Measurements from ENCODE around the gene CCR8.

CCR8 gene, protein sequence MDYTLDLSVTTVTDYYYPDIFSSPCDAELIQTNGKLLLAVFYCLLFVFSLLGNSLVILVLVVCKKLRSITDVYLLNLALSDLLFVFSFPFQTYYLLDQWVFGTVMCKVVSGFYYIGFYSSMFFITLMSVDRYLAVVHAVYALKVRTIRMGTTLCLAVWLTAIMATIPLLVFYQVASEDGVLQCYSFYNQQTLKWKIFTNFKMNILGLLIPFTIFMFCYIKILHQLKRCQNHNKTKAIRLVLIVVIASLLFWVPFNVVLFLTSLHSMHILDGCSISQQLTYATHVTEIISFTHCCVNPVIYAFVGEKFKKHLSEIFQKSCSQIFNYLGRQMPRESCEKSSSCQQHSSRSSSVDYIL

DNA sequence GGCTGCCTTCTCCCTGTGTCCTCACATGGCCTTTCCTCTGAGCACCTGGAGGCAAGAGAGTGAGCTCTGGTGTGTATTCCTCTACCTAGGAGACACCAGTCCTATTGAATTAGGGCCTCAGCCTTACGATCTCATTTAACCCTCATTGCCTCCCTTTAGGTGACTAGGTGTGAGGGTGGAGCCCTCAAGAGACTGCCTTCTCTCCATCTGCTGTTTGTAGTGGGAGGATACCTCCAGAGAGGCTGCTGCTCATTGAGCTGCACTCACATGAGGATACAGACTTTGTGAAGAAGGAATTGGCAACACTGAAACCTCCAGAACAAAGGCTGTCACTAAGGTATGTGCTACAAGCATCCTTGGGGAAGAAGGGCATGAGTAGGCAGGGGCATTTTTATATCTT lies at the start of gene CCR8:
Gene CCR8 (plus strand): TSS at position 217 of the 400 bp plus-strand sequence. CDS start 2,623 bp downstream, outside the sequence.
- DNase-seq: no peak

- DNase-seq: no peak
These were observed 49.6 kb upstream of the CCR8 start, which contains the start of gene CX3CR1 for GRCh38 chr3:39279745-39280517. CX3CR1 (minus strand) TSS chr3:39280036; CDS start chr3:39266509, 13,527 bp downstream.

GRCh38 chr3:39280571-39280970 lies 48.9 kb upstream of the CCR8 start:
- DNase-seq: no peak

- DNase-seq: no peak
These were observed 48.0 kb upstream of the CCR8 start for GRCh38 chr3:39281533-39281932.

DNA sequence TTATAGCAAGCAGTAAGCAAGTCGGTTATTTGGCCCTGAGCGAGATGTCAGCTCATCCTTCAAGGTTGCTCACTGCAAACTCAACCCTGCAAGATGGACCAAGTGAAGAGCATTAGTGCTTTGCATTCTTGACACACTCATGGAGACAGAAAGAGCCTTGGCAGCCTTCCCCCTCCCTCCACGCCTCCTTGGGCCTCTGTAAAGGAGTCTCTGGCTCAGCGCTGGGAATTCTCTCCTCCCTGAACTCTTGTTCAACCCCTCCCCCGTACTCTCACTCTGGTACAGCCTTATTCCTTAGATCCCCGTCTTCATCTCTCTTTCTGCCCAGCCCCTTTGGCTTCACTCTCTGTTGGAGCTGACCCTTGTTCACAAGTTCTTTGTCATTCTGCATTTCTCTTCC lies 47.5 kb upstream of the CCR8 start:
- DNase-seq: no peak

DNA sequence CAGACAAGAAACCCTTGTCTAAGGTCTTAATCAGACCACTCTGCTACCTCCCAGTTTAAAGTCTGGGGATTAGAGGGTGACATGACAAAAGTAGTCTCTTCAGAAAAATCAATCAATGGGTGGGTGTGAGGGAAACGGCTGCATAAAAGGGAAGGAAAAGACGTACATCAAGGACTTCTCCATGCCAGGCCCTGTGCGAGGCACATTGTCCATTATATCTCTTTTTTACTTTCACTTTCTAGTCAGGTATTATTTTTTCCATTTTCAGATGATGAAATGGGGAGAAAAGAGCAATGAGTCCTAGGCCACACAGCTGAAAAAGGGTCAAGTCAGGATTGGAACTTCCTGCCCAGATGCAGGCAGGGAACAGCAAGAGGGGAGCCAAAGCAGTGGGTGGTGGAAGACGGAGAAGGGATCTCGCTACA lies 45.0 kb upstream of the CCR8 start:
- DNase-seq: no peak

- no peak for DNase-seq
These were observed 44.2 kb upstream of the CCR8 start for GRCh38 chr3:39285332-39285731.

- DNase-seq: no peak
These were observed 42.7 kb upstream of the CCR8 start for GRCh38 chr3:39286771-39287170.

- DNase-seq: no peak
These were observed 42.0 kb upstream of the CCR8 start for GRCh38 chr3:39287216-39288164.

DNA sequence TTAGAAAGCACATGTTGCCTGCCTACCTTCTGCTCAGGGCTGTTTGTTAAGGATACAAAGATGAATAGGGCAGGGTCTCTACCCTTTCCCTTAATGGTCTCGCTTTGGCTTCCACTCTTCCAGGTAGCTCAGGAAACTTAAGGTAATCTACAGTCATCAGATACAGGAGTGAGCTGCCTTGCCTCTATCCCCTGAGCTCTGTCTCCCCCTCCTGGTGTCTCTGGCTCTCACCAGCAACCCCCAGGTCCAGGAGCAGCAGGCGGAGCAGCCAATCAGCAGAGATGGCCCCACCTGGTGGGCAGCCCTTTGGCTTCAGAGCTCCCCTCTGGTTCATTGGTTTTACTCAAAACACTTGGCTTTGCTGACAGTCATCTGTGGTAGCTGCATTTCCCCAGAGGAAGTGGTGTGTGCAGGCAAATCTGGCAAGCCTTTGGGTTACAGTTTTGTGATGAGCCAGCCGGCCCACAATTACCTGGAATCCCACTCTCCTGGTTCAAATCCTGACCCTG lies 41.2 kb upstream of the CCR8 start:
- DNase-seq: peak; percentile 51

DNA sequence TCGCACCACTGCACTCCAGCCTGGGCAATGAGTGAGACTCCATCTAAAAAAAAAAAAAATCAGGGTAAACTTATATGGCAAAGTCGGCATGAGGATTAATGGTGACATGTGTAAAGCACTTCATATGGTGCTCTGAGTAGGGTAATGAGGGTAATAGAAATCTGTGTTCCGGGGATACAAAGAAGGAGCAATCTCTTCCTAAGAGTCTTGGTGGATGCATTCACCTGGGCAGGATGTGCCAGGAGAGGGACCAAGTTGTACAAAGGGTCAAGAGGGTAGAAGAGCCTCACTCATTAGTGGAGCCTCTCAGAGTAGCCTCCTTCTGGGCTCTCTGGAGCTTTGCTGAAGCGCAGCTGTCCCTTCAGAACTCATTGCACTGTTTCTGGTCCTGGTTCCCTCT lies 40.4 kb upstream of the CCR8 start:
- DNase-seq: no peak

DNA sequence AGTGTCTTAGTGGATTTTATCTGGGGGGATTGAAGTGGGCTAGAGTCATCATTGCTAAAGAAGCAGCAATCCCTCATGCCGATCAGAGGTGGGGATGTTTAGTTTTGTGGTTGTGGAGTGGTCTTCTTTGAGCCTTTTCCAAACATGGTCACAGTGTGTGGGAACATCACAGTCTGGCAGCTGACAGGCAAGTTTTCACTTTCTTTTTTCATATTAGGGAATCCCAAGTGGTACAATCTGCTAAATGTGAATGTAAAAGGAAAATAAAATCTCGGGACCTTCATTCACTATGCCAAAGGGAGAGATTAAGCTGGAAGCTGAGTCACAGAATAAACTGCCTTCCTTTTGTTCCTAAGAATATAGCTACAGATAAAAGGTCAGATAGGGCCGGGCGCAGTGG lies 39.3 kb upstream of the CCR8 start:
- no peak for DNase-seq

- DNase-seq: no peak
These were observed 37.6 kb upstream of the CCR8 start for GRCh38 chr3:39291903-39292329.

GRCh38 chr3:39292961-39293360 lies 36.5 kb upstream of the CCR8 start:
- no peak for DNase-seq

GRCh38 chr3:39294446-39295183 lies 34.9 kb upstream of the CCR8 start:
- no peak for DNase-seq

DNA sequence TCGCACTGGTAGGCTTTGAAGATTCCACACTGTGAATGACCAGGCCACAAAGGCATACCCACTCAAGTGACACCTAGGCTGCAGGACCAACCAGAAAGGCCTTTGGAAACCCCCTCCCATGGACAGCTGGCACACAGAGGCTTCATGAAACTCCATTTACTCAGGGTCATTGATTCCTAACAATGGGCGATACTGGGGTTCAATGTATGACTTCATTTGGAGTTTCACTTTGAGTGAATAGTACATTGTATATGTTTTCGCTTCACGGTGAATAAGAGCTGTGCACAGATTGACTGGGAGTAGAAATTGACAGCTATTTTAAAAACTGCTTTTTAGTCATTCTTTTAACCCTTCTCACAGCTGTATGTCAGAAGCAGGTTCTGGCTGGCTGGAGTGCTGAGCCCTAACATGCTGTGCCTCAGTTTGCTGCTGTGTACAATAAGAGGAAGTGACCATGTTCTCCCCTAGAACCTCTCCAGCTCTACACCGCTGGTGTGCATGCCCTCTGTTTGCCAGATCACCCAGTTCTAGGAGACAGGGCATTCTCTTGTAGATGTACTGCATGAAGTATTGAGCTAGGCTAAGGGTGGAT lies 34.2 kb upstream of the CCR8 start:
- no peak for DNase-seq

GRCh38 chr3:39296197-39297077 lies 33.1 kb upstream of the CCR8 start:
- DNase-seq: no peak

- no peak for DNase-seq
These were observed 30.2 kb upstream of the CCR8 start for GRCh38 chr3:39299279-39299678.

DNA sequence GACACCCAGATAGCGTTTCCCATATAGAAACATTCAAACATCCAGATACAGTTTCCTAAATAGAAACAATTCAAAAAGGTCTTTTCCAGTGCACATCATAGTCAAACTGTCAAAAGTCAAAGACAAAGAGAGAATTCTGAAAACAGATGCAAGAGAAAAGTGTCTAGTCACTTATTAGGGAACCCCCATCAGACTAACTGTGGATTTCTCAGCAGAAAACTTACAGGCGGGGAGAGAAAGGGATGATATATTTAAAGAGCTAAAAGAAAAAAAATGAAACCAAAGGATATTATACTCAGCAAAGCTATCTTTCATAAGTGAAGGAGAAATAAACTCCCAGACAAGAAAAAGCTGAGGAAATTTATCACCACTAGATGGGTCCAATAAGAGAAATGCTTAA lies 27.3 kb upstream of the CCR8 start:
- DNase-seq: no peak

DNA sequence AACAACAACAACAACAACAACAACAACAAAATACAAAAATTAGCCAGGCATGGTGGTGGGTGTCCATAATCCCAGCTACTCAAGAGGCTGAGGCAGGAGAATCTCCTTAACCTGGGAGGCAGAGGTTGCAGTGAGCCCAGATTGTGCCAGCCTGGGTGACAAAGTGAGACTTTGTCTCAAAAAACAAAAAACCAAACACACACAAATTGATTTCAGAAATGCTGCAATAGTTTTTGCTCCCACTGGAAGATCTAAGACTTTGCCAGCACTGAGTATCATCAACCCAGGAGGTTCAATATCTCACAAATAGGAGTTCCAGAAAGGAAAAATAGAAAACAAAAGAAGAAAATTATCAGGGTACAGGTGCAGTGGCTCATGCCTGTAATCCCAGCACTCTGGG lies 16.2 kb upstream of the CCR8 start:
- no peak for DNase-seq

GRCh38 chr3:39315420-39315819 lies 14.1 kb upstream of the CCR8 start:
- DNase-seq: no peak

Data from NCI-H2171 (cell line).